Panc1 (cell line): Measurements from ENCODE around the gene HAGHL.

Experiments
- CTCF ChIP-seq: fragments of 450-650 bp; IDR thresholded peaks from 2 replicates; pipeline ENCODE4 v1.5.1; 2017; ENCODE audit warnings: mild to moderate bottlenecking
- POLR2AphosphoS5 ChIP-seq: IDR thresholded peaks from 2 replicates; pipeline ENCODE4 v1.6.1; 2012; ENCODE audit warnings: mild to moderate bottlenecking, low read depth, low read length, moderate library complexity
- REST ChIP-seq, 2 experiments: IDR thresholded peaks; 2 replicates each; pipeline ENCODE4 v1.6.1; 2011 to 2012; ENCODE audit warnings: low read depth in 2 of 2, control low read depth in 1 of 2, low read length in 1 of 2, mild to moderate bottlenecking in 1 of 2, moderate library complexity in 1 of 2; ENCODE audit not compliant: insufficient read depth in 1 of 2
- TCF7L2 ChIP-seq: IDR thresholded peaks from 2 replicates; pipeline ENCODE4 v1.6.1; 2011; ENCODE audit warnings: mild to moderate bottlenecking, low read depth, low read length, inconsistent platforms

GRCh38 chr16:777826-778225, 50.9 kb downstream of the HAGHL start:
- TF ChIP-seq CTCF = no peak
- no peak for TF ChIP-seq POLR2AphosphoS5
- no peak for TF ChIP-seq REST (IDR thresholded peaks at IDR 0.05; ENCODE audit: insufficient read depth in 1 of 2, low read depth in 2 of 2, low read length in 1 of 2)
- no peak for TF ChIP-seq TCF7L2
